Inferior parietal cortex (tissue), 1 donor: Measurements from ENCODE around the gene TBC1D2.
A peak's percentile ranks its signal among the peaks of the same experiment; 100 is the strongest.
"Not testable (repeated sequence)": the region's sequence is repeated elsewhere in the genome, so short reads cannot be mapped to it uniquely, and the experiment has no call there.

ENCODE experiments used
- DNase-seq: peaks from one replicate; pipeline ENCODE4 v3.0.0-alpha.2; 2016; ENCODE audit errors: extremely low spot score

Gene TBC1D2

DNA sequence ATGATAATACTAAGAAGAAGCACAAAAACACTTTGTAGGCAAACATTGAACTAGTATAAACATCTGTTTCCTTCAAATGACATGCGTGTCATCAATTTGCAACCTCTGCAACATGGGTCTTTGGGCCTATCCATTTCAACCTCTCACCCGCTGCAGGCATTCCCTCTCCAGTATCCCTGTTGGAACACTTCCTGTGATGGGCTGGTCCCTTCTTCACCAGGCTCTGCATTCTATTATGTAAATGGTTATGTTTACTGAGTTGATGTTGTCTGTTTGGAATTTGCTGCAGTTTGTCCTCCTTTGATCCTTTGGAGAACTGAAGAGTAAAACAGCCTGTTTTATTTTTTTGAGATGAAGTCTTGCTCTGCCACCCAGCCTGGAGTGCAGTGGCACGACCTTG is 16.6 kb upstream of the TBC1D2 start:
- no peak for DNase-seq

DNA sequence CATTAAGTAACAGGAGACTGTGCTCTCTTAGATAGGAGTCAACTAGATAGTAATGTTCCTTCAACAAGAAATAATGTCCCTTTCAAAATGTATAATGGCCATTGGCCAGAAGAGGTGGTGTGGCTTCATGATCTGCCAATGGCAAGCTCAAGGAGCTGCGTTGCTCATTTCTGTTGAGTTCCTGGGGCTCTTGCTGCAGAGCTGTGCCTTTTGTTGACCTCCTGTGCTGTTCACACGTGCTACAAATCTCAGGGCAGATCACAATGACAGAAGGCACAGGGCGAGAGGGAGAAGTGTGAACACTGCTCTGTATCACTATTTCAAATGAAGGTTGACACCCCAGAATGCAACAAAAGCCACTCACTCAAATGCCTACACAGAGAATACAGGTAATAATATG is 16.0 kb upstream of the TBC1D2 start:
- DNase-seq, result no peak

DNA sequence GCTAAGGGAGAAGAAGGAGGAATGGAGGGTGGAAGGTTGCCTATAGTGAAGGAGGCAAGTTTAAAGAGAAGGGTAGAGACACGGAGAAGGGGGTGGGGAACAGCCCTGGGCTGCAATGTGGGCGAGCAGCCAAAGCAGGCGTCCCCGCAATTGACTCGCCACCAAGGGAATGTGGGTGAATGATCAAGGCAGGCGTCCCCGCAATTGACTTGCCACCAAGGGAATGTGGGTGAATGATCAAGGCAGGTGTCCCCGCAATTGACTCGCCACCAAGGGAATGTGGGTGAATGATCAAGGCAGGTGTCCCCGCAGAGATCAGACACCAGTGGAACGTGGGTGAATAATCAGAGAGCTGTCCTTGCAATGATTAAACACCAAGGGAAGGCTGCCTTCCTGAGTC is 14.8 kb upstream of the TBC1D2 start:
- not testable (repeated sequence) for DNase-seq

- not testable (repeated sequence) for DNase-seq
These were observed 14.2 kb upstream of the TBC1D2 start for GRCh38 chr9:98269652-98270051.

GRCh38 chr9:98267556-98267955 is 12.1 kb upstream of the TBC1D2 start:
- not testable (repeated sequence) for DNase-seq

DNA sequence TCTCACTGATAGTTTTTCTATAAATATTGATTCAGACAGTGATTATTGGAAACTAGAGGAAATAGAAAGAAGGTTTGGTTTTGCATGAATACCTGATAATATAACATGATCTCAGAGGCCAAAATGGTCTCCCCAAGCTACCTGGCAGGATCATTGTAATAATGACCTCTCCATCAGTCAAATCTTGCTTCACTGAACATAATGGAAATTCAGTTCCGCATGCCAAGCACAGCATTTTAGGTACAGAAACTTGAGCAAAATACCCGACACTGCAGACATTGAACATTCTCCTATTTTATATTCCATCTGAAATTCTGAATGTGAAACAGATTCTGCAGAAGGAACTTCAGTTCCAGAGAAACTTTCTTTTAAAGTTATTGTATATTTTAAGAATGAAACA is 9.1 kb upstream of the TBC1D2 start:
- DNase-seq, result no peak

- peak; percentile 86 for DNase-seq
These were observed 8.3 kb upstream of the TBC1D2 start for GRCh38 chr9:98263482-98264357.

DNA sequence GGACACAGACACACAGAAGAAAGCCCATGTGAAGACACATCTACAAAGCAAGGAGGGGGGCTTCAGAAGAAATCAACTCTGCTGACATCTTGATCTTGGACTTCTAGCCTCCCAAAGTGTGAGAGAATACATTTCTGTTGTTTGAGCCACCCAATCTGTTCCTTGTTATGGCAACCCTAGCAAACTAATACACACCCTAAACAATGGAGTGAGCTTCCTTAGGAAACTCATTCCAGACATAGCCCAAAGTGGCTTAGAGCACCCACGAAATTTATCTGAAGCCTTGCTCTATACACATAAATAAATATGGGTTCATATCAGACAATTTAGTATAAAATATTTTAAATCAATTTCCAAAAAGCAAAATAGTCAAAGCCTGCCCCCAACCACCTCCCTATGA is 7.6 kb upstream of the TBC1D2 start:
- no peak for DNase-seq

GRCh38 chr9:98262056-98262455 is 6.6 kb upstream of the TBC1D2 start:
- DNase-seq, result no peak

DNA sequence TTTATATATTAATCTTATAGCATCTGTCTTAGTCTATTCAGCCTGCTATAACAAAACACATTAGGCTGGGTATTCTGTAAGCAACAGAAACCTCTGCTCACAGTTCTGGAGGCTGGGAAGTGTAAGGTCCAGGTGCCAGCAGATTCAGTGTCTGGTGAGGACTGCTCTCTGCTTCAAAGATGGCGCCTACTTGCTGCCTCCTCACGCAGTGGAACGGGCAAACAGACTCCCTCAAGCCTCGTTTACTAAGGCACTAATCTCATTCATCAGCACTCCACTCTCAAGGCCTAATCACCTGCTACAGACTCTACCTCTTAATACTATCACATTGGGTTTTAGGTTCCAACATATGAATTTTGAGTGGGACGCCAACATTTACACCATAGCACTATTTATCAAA is 5.2 kb upstream of the TBC1D2 start:
- DNase-seq, result no peak

DNA sequence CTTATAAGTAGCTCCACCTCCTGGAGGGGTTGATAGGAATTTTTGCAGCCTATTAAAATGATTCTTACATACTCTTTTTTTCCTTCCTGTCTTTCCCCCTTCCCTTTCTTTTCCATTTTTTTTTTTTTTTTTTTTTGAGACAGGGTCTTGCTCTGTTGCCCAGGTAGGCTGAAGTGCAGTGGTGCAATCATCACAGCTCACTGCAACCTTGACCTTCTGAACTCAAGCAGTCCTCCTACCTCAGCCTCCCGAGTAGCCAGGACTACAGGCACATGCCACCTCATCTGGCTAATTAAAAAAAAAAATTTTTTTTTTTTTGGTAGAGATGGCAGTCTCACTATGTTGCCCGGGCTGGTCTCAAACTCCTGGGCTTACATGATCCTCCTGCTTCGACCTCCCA is 4.3 kb upstream of the TBC1D2 start:
- no peak for DNase-seq

DNA sequence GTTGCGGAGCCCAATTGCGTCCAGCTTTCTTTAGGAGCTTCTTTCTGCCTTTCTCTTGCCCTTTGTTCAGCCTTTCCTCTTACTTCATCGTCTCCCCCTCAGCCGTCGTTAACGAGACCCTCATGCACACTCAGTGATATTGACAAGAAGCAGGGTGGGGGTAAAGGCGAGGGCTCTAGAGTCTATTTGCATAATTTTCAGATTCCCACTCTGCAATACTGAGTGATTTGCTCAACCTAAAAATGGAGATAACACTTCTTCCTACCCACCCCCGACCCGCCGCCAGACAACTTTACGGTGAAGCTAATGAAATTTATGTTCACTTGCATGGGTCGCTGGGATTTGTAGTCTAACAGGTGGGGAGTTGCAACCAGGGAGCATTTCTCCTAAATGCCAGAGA is 1.3 kb upstream of the TBC1D2 start:
- DNase-seq, result no peak

GRCh38 chr9:98255061-98255577 is 330 bp downstream of the TBC1D2 start:
- DNase-seq, result no peak

DNA sequence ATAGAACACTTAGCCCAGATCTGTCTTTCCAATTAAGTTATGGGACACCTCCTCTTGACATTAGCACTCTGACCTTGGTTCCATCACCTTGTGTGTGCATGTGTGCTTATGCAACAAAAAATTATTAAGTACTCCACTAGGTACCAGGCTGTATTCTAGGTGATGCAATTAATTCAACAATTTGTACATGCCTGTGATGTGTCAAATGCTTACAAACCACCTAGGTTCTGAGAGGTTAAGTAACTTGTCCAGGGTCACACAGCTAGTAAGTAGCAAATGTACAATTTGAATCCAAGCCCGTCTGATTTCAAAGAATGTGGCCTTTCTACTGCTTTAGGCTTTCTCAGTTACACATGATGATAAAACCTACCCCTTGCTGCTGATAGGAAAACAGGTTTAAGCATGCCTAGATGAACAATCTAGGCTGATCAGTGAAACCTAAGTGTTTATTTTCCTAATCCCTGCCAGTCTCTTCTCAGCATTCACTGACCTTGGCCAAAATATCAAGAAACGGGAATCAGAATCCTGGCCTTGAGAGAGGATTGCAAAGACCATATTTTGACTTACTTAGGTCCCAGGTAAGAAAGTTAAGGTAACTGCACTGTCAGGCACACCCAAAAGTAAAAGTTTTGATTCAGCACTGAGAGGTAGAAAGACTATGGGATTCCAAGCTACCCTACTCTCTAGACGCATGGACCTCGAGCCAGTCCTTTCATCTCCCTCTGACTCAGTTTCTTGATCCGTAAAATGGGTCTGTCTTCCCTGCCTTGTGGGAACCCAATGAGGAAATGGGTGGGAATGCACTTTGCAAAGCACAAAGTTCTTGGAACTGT is 1.0 kb downstream of the TBC1D2 start:
- no peak for DNase-seq

DNA sequence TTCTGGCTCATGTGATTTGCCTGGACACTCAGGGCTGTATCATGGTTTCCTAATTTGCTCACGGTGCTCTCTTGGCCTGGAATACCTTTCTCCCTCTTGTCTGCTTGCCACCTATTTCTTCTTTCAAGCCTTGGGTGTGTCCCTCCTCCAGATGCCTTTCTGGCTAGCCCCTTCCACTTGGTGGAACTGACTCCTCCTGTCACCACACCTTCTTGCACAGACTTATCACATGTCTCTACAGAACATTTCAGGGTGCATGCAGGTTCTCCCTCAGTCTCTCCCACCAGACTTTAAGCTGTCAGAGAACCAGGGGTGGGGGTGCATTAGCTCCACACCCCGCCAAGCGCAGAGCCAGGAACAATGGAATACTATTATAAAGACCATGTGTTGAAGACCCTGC is 1.9 kb downstream of the TBC1D2 start:
- no peak for DNase-seq

DNA sequence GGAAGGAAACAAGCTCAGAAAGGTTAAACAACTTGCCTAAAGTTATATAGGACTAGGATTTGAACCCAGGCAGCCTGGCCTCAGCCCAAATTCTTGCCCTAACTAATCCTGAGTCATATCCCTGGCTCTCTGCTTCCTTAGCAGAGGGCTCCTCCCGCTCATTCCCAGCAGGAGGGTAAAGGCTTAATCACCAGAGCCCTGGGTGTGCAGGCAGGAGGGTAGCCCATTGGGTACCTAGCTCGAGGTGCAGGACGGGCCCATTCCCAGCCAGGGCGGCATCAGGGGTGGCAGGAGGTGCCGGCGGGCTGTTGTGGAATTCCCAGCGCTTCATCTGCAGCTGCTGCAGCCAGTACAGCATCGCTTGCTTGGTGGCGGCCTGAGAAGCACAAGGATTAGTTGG is 3.9 kb downstream of the TBC1D2 start:
- no peak for DNase-seq

- no peak for DNase-seq
These were observed 5.7 kb downstream of the TBC1D2 start for GRCh38 chr9:98249771-98250170.

DNA sequence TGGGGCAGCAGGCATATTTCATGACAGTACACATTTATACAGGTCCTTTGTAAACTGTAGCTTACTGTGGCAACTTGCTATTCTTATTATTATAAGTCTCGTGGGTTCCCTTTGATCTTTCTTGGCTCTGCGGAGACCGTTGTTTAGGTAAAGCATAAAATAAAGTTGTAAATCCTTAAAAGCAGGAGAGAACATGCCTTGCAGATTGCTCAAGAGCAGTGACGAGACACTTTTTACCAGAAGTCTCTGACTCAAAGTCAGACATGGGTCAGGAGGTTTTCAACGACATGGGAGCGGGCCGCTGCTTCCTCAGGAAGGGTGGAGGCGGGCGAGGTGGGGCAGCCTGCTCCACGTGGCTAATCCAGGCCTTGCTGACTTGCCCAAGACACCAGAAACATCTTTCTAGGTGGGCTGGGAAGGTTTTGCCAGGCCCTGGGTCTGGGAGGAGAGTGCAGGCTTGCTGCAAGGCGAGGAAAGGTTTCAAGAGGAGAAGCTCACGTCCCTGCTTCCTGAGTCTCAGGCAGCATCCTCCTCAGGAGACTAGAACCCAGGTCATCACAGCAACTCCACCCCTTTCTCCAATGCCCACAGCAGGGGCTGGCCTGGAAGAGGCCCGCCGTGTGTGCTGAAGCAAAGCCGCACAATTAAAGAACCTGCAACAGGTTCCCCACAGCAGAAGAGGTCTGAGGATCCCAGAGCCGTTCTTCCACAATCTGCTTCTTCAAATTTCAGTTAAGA is 6.5 kb downstream of the TBC1D2 start:
- DNase-seq, result no peak

DNA sequence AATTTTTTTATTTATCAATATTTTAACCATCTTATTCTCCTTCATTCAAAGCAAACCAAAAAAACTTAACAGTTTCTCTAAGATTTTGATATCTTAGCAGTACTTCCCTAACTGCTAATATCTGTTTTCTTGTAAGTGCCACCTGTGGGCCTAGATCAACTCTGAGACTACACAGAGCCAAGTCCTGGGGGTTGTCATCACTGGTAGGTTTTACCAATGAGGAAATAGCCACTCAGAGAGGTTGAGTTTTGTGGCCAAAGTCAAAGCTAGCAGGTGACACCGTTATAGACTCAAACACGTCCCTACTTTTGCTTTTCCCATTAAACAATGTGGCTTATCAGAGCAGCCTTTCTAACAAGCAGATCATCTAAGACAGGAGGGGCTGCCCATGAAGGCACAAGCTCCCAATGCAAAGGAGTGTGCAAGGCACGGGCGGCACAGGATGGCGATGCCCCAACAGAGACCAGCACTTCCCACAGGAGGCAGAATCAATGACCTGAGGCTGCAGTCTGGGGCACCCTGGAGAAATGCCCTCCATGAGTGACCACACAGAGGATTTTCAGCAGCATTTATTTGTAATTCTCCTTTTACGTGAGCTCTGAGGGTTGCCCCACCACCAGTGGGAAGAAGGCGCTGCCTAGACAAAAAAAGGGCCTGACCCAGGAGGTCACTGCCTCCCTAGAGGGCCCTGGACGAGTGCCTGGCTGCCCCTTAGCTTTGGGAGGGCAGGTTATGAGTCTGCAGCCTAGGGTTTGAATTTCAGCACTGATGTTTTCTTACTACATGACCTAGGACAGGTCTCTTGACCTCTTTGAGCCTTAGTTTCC is 7.4 kb downstream of the TBC1D2 start:
- no peak for DNase-seq

DNA sequence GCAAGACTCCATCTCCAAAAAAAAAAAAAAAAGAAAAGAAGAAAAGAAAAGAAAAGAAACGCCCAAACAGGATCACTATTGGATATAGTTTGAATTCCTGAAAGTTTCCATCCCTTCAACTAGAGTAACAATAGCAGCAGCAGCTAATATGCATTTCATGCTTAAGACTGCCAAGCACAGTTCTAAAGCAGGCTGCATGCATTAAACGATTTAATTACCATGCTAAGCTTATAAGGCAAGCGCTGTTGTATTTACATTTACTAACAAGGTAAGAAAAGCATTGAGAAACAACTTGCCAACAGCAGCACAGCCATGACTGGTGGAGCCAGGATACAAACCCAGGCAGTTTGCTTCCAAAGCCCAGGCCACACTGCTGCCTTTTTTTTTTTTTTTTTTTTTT is 13.0 kb downstream of the TBC1D2 start:
- no peak for DNase-seq
